ENCODE results near the gene NSRP1. TPM values are rescaled to one million over a fixed set of nuclear protein-coding genes. Genes with fewer than 3 reads are reported as not detected.

The NSRP1 gene
- total and polyA plus RNA-seq, 2 donors (not counting 3 experiments of a cell fraction or from before 2014, with no cell fraction given), result 11.2 to 29.1 TPM

DNA sequence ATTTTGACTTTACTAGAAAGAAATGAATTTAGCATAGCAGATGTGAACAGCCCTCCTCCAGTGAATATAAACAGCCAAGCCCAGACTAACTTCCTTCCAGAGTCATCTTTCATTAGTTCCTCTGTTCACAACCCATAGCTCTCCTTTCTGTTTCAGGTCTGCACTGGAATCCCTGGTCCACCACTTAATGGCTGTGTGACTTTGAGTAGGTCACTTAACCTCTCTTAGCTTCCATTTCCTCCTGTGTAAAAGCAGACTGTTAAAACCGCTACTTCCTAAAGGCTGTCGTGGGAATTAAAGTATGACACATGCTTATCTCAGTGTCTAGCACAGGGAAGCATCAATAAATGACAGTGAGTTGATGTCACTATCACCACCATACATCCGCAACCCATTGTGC lies 111.4 kb downstream of the NSRP1 start:
- BruUV-seq (replicated peaks), result no TSS peak
- peaks cover 13 to 26% of the 10 kb centered on the region in 2 experiments for H3K27me3 ChIP-seq (ENCODE audit: control insufficient read depth in 2 of 2, insufficient read depth in 2 of 2, low read length in 2 of 2)
- CTCF ChIA-PET, result interaction anchor here (1.1 to 1.5 kb wide), 2 partner anchors 10 to 103 kb away, joined by 4 to 5 read pairs; no protein-coding TSS in a partner anchor
- no peaks in the 10 kb centered on the region for H3K79me2 ChIP-seq (ENCODE audit: control insufficient read depth, insufficient read depth, low read length)
- H3K4me1 ChIP-seq (ENCODE audit: control insufficient read depth, extremely low read depth, insufficient read depth, low read length), result no peaks in the 10 kb centered on the region
- H3K27ac ChIP-seq (ENCODE audit: insufficient read depth, low read depth, low read length), result no peak overlapping the region
- no peaks in the 10 kb centered on the region for H3K36me3 ChIP-seq (ENCODE audit: control insufficient read depth in 2 of 2, extremely low read depth in 1 of 2, insufficient read depth in 2 of 2, low read length in 2 of 2)
- dilution Hi-C loops (cut with MboI; ENCODE audit: extremely low pct_ligation_motif_present, low sequenced_read_pairs) (no loop called here), intact Hi-C loops (cut with micrococcal nuclease) (no loop called here)
- no peak overlapping the region for H2AFZ ChIP-seq (ENCODE audit: low read depth, low read length)
- POLR2A ChIA-PET, result no interaction called here
- no peaks in the 10 kb centered on the region for H3K9me1 ChIP-seq (replicated peaks; ENCODE audit: control insufficient read depth, extremely low read depth, insufficient read depth, low read length)
- DNase-seq (ENCODE audit: low read depth, low spot score), result no peak
- no peak overlapping the region for H3K9ac ChIP-seq (replicated peaks; ENCODE audit: extremely low read depth, insufficient read depth, low read length)
- no peak overlapping the region for H3K4me3 ChIP-seq (replicated peaks in 1 of 3; ENCODE audit: insufficient read depth in 1 of 3, low read depth in 1 of 3, low read length in 3 of 3)
- no peak overlapping the region for H3K4me2 ChIP-seq (ENCODE audit: insufficient read depth, low read length)
- TF ChIP-seq POLR2A (IDR thresholded peaks at IDR 0.05; ENCODE audit: low read depth, low read length) (no peak), POLR2AphosphoS5 (IDR thresholded peaks at IDR 0.05; ENCODE audit: insufficient read depth, low read depth, low read length) (no peak), EZH2 (IDR thresholded peaks at IDR 0.05; ENCODE audit: borderline replicate concordance, low read depth, low read length, severe bottlenecking) (no peak), MYC (IDR thresholded peaks at IDR 0.05; ENCODE audit: low read depth, low read length) (no peak), FOS (IDR thresholded peaks at IDR 0.05; ENCODE audit: borderline replicate concordance, insufficient read depth, low read length) (no peak), JUN (IDR thresholded peaks at IDR 0.05; ENCODE audit: borderline replicate concordance, insufficient read depth, insufficient read length, low read depth) (no peak), GATA2 (IDR thresholded peaks at IDR 0.05; ENCODE audit: insufficient read depth, insufficient read length, low read depth, low read length) (no peak)
- TF ChIP-seq, protein P1, sequence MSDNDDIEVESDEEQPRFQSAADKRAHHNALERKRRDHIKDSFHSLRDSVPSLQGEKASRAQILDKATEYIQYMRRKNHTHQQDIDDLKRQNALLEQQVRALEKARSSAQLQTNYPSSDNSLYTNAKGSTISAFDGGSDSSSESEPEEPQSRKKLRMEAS (IDR thresholded peaks at IDR 0.05; ENCODE audit: insufficient read depth, insufficient read length), result no peak
- TF ChIP-seq, protein P2, sequence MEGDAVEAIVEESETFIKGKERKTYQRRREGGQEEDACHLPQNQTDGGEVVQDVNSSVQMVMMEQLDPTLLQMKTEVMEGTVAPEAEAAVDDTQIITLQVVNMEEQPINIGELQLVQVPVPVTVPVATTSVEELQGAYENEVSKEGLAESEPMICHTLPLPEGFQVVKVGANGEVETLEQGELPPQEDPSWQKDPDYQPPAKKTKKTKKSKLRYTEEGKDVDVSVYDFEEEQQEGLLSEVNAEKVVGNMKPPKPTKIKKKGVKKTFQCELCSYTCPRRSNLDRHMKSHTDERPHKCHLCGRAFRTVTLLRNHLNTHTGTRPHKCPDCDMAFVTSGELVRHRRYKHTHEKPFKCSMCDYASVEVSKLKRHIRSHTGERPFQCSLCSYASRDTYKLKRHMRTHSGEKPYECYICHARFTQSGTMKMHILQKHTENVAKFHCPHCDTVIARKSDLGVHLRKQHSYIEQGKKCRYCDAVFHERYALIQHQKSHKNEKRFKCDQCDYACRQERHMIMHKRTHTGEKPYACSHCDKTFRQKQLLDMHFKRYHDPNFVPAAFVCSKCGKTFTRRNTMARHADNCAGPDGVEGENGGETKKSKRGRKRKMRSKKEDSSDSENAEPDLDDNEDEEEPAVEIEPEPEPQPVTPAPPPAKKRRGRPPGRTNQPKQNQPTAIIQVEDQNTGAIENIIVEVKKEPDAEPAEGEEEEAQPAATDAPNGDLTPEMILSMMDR (IDR thresholded peaks at IDR 0.05; ENCODE audit: extremely low read depth in 1 of 2, insufficient read depth in 1 of 2, low read depth in 1 of 2, low read length in 2 of 2), result no peak
- no peak for FAIRE-seq
- no peaks in the 10 kb centered on the region for H4K20me1 ChIP-seq (replicated peaks; ENCODE audit: control insufficient read depth, extremely low read depth, insufficient read depth, low read length)
- H3K9me3 ChIP-seq (replicated peaks; ENCODE audit: control insufficient read depth, insufficient read depth, low read length), result no peaks in the 10 kb centered on the region

Data from endothelial cell of umbilical vein (primary cell).